ENCODE data around the gene LYPD1. TPM values are rescaled to one million over a fixed set of nuclear protein-coding genes. Genes with fewer than 3 reads are reported as not detected.

Gene LYPD1
- total and polyA plus RNA-seq, 3 donors from 2014 or later: 0.50 to 11.2 (median 1.3) TPM

DNA sequence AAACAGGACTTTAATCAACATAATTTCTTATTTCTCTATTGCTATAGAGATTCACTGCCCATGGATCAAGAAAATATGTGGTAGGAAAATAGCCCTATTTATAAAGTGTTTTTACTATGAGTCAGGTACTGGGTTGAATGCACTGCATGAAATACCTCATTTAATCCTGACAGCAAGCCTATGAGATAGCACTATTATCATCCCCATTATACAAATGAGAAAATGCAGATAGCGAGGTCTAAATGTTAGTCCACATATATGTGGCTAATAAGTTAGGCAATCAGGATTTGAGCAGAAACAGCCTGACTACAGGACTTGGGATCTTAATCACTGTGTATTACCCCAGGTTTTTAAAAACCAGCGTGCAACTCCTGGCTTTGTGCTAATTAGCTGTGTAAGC lies 8.5 kb upstream of the LYPD1 start:
- Histone ChIP-seq H3K27me3 (no peaks in the 10 kb centered on the region), H3K4me1 (no peaks in the 10 kb centered on the region), H3K36me3 (ENCODE audit: low read depth, missing control alignments) (no peaks in the 10 kb centered on the region), H3K9me3 (no peaks in the 10 kb centered on the region), H3K27ac (no peak overlapping the region), H3K4me3 (no peak overlapping the region)
- WGBS, 2 donors: 95% methylated on average over 2 of the region's 2 CpGs
- TF ChIP-seq, protein P1, sequence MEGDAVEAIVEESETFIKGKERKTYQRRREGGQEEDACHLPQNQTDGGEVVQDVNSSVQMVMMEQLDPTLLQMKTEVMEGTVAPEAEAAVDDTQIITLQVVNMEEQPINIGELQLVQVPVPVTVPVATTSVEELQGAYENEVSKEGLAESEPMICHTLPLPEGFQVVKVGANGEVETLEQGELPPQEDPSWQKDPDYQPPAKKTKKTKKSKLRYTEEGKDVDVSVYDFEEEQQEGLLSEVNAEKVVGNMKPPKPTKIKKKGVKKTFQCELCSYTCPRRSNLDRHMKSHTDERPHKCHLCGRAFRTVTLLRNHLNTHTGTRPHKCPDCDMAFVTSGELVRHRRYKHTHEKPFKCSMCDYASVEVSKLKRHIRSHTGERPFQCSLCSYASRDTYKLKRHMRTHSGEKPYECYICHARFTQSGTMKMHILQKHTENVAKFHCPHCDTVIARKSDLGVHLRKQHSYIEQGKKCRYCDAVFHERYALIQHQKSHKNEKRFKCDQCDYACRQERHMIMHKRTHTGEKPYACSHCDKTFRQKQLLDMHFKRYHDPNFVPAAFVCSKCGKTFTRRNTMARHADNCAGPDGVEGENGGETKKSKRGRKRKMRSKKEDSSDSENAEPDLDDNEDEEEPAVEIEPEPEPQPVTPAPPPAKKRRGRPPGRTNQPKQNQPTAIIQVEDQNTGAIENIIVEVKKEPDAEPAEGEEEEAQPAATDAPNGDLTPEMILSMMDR (IDR thresholded peaks at IDR 0.05): no peak
- TF ChIP-seq POLR2A (IDR thresholded peaks at IDR 0.05): no peak
- DNase-seq: no peak
- intact Hi-C loops (cut with DNase I; ENCODE audit: low total_unique reads): no loop called here

DNA sequence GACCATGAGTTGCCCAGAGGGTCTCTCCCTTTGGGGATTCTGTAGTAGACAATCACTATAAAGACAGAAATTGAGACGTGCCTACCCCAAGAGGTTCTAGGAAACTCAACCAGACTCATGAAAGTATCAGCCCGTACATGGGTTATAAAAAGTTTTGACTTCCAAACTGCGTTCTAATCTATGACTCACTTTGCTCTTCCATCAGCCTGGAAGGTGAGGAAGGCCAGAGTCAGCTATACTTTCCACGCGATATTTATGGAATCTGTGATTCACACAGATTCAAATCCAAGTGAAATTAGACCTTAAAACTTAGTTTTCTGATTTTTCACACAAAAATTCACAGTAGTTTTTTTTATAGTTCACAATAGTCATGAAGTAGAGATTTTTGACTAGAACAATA lies 7.7 kb upstream of the LYPD1 start:
- no peaks in the 10 kb centered on the region for H3K27me3 ChIP-seq
- TF ChIP-seq, protein P1 (IDR thresholded peaks at IDR 0.05): no peak
- TF ChIP-seq POLR2A (IDR thresholded peaks at IDR 0.05): no peak
- H3K4me3 ChIP-seq: no peak overlapping the region
- no peaks in the 10 kb centered on the region for H3K4me1 ChIP-seq
- no peaks in the 10 kb centered on the region for H3K36me3 ChIP-seq (ENCODE audit: low read depth, missing control alignments)
- 90 to 91% methylated on average over 5 of the region's 5 CpGs for WGBS, 2 donors
- H3K27ac ChIP-seq: no peak overlapping the region
- H3K9me3 ChIP-seq: no peaks in the 10 kb centered on the region
- no peak for DNase-seq
- intact Hi-C loops (cut with DNase I; ENCODE audit: low total_unique reads): no loop called here

DNA sequence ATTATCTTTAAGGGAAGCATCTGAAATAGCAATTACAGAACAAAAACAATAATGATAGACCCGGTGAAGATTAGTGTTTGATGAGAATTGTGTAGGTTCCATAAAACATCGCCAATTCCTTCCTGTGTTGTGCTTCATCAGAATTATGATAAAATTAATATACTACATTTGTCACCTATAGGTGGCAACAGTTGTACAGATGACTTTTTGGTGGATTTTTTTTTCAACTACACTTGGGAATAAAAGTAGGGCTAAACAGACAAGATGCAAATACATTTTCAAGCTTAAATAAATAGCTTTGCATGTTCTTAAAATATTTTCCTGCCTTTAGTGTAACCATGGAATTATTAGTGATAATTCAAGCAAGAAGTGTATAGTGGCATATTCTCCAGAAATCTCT lies 7.0 kb upstream of the LYPD1 start:
- TF ChIP-seq, protein P1 (IDR thresholded peaks at IDR 0.05): peak in 1 of 3 experiments; percentile 19
- TF ChIP-seq POLR2A (IDR thresholded peaks at IDR 0.05): no peak

DNA sequence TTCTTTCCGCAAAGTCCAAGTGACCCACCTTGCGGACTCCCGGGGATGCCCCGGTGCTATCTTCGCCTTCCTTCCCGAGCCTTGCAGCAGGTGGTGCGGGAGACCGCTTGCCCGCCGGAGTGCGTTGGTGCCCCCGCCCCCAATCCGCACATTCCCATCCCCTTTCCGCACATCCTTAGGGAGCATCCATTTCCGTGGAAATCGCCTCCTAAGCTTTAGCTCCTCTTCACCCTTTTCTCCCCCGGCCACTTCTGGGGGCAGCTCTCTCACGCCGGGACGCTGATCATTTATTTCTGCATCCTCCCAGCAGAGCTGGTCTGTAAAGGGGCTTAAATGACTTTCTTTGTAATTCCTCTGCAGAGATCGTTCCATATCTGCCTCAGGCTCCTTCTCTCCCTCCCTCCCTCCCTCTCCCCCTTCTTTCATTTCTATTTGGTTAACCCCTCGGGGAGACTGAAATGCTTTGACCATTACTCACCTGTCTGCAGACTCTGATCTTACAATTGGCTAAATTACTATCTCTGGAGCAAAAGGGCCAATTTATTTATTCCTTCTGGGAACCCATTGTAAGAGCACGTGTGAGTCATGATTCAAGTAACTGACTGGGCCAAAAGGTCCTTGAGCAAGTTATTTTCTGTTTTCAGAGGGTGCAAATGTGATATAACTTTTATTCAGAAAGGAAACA lies 1.3 kb upstream of the LYPD1 start:
- TF ChIP-seq, protein P1 (IDR thresholded peaks at IDR 0.05): no peak
- TF ChIP-seq POLR2A (IDR thresholded peaks at IDR 0.05): no peak
- H3K4me1 ChIP-seq: peaks cover 25% of the 10 kb centered on the region
- H3K36me3 ChIP-seq (ENCODE audit: low read depth, missing control alignments): no peaks in the 10 kb centered on the region
- H3K4me3 ChIP-seq: peak overlapping the region in 1 of 2 donors; percentile 21
- WGBS, 2 donors: 23 to 25% methylated on average over 23 of the region's 23 CpGs
- no peaks in the 10 kb centered on the region for H3K9me3 ChIP-seq
- H3K27me3 ChIP-seq: no peaks in the 10 kb centered on the region
- intact Hi-C loops (cut with DNase I; ENCODE audit: low total_unique reads): no loop called here
- H3K27ac ChIP-seq: no peak overlapping the region
- DNase-seq: no peak

More for the DNA sequence above, 7.0 kb upstream of the LYPD1 start:
- WGBS, 2 donors: 74% methylated on average over 2 of the region's 2 CpGs
- Histone ChIP-seq H3K9me3 (no peaks in the 10 kb centered on the region), H3K4me3 (no peak overlapping the region), H3K36me3 (ENCODE audit: low read depth, missing control alignments) (no peaks in the 10 kb centered on the region), H3K27me3 (no peaks in the 10 kb centered on the region), H3K4me1 (no peaks in the 10 kb centered on the region), H3K27ac (no peak overlapping the region)
- DNase-seq: no peak
- intact Hi-C loops (cut with DNase I; ENCODE audit: low total_unique reads): no loop called here

Data from testis (tissue), 3 donors.